Measurements from ENCODE around the gene PIP5K1B. TPM values are rescaled to one million over a fixed set of nuclear protein-coding genes. Genes with fewer than 3 reads are reported as not detected.

Gene PIP5K1B
- total and polyA plus RNA-seq, 10 of the 15 experiments (the other 5 are each of a cell fraction or from before 2014, with no cell fraction given): 6.8 to 16.3 (median 10.6) TPM

DNA sequence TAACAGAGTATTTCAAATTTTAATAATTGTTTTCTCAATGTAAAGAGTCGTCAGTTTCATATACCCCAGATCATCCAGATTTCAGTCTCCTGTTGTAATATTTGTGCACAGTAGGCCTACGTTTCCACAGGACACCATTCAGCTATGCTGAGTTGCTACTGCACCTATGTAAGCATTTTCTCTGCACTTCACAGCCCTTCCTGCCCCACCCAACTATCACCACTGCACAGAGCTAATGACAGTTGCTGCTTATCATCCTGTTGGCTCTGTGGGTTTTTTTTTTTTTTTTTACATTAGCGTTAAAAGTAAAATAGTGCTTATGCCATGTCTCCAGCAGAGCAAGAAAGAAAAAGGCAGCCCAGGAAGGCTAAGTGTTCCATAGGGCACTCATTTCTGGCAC lies 314.8 kb downstream of the PIP5K1B start:
- ATAC-seq (no peak), FAIRE-seq (no peak), DNase-seq (ENCODE audit: low read depth, low spot score) (no peak)
- ChIA-PET SMC1A (ENCODE audit: uncharacterized antibody, unreplicated experiment) (interaction anchor here (1.1 kb wide), 1 partner anchor 55 kb away, joined by 3 read pairs; no protein-coding TSS in a partner anchor), RAD21 (ENCODE audit: unreplicated experiment) (no interaction called here), POLR2A (no interaction called here), CTCF (interaction anchor here (1.2 to 3.0 kb wide), 3 partner anchors 16 to 436 kb away, joined by 4 to 10 read pairs (median 4); partner anchors contain the start of gene FXN)
- no peaks in the 10 kb centered on the region for H3K9me3 ChIP-seq (replicated peaks; ENCODE audit: control insufficient read depth, insufficient read depth, low read length)
- no peak for TF ChIP-seq NR2F1 (conservative IDR thresholded peaks at IDR 0.05)
- TF ChIP-seq ASH2L (IDR thresholded peaks at IDR 0.05; ENCODE audit: borderline replicate concordance, low read depth): no peak
- no peak for TF ChIP-seq FOXM1 (IDR thresholded peaks at IDR 0.05; ENCODE audit: low read depth, low read length)
- H3K4me3 ChIP-seq: no peak overlapping the region
- no peaks in the 10 kb centered on the region for H3K36me3 ChIP-seq (ENCODE audit: control insufficient read depth in 2 of 2, insufficient read depth in 2 of 2, low read length in 1 of 2)
- H3K27ac ChIP-seq (ENCODE audit: control insufficient read depth, insufficient read depth): no peak overlapping the region
- in situ Hi-C loops (cut with MboI): no loop called here
- no TSS peak for BruUV-seq (replicated peaks)
- 0% methylated on average over 3 of the region's 3 CpGs for WGBS (ENCODE audit: insufficient coverage, insufficient replicate concordance, low lambda C conversion rate, missing lambda C conversion rate)
- no peaks in the 10 kb centered on the region for H3K27me3 ChIP-seq (replicated peaks in 1 of 2; ENCODE audit: control insufficient read depth in 2 of 2, insufficient read depth in 2 of 2, low read length in 1 of 2)
- H4K20me1 ChIP-seq (ENCODE audit: control insufficient read depth, insufficient read depth): no peaks in the 10 kb centered on the region
- H3K4me1 ChIP-seq (ENCODE audit: control insufficient read depth, insufficient read depth, low read length): no peaks in the 10 kb centered on the region
- H3K9ac ChIP-seq (ENCODE audit: control insufficient read depth, insufficient read depth, low read length): no peak overlapping the region
- no peak overlapping the region for H3K4me2 ChIP-seq (ENCODE audit: control insufficient read depth, insufficient read depth)
- intact Hi-C loops (cut with micrococcal nuclease; ENCODE audit: unreplicated experiment): no loop called here
- H2AFZ ChIP-seq (ENCODE audit: control insufficient read depth, low read depth, low read length): no peak overlapping the region
- H3K79me2 ChIP-seq (ENCODE audit: control insufficient read depth, insufficient read depth, low read length): no peaks in the 10 kb centered on the region

DNA sequence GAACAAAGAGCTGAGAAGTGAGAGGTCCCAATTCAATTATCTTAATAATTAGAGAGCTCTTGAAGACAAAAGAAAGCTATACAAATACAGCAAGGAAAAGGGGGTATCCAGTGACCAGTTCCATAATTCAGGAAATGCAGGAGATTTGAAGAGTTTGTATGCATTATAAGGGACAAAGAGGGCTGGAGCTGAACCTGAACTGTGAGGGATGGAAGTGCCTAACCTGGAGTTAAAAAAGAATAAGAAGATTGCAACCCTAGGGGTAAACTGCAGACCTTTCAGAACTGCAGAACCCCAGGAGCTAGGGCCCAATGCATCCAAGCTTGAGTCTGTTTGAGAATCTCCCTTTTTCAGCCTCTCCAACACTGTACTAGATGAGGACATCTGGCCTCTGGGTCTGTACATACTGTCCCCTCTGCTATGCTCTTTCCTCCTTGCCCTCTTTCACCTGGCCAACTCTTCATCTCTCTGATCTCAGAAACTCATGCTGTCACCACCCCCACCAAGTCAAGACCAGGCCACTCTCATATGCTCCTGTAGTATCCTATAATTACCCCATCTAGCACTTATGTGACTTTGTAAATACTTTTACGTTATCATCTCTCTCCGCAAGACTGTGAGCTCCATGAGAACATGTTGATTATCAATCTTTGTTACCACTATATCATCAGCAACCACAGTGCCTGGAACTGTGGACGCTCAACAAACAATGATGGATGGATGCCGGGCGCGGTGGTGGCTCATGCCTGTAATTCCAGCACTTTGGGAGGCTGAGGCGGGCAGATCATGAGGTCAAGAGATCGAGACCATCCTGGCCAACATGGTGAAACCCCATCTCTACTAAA lies 315.5 kb downstream of the PIP5K1B start:
- Histone ChIP-seq H3K79me2 (ENCODE audit: control insufficient read depth, insufficient read depth, low read length) (no peaks in the 10 kb centered on the region), H3K4me2 (ENCODE audit: control insufficient read depth, insufficient read depth) (no peak overlapping the region), H3K27me3 (replicated peaks in 1 of 2; ENCODE audit: control insufficient read depth in 2 of 2, insufficient read depth in 2 of 2, low read length in 1 of 2) (no peaks in the 10 kb centered on the region), H3K4me1 (ENCODE audit: control insufficient read depth, insufficient read depth, low read length) (no peaks in the 10 kb centered on the region), H3K4me3 (no peak overlapping the region), H3K9ac (ENCODE audit: control insufficient read depth, insufficient read depth, low read length) (no peak overlapping the region), H4K20me1 (ENCODE audit: control insufficient read depth, insufficient read depth) (no peaks in the 10 kb centered on the region), H3K9me3 (replicated peaks; ENCODE audit: control insufficient read depth, insufficient read depth, low read length) (no peaks in the 10 kb centered on the region), H3K36me3 (ENCODE audit: control insufficient read depth in 2 of 2, insufficient read depth in 2 of 2, low read length in 1 of 2) (no peaks in the 10 kb centered on the region), H3K27ac (ENCODE audit: control insufficient read depth, insufficient read depth) (no peak overlapping the region), H2AFZ (ENCODE audit: control insufficient read depth, low read depth, low read length) (no peak overlapping the region)
- ChIA-PET SMC1A (ENCODE audit: uncharacterized antibody, unreplicated experiment) (interaction anchor here (1.1 kb wide), 1 partner anchor 56 kb away, joined by 3 read pairs; no protein-coding TSS in a partner anchor), POLR2A (no interaction called here), CTCF (interaction anchor here (1.2 to 3.0 kb wide), 3 partner anchors 15 to 437 kb away, joined by 4 to 10 read pairs (median 4); partner anchors contain the start of gene FXN), RAD21 (ENCODE audit: unreplicated experiment) (interaction anchor here (1.2 kb wide), 1 partner anchor 40 kb away, joined by 3 read pairs; no protein-coding TSS in a partner anchor)
- no TSS peak for BruUV-seq (replicated peaks)
- WGBS (ENCODE audit: insufficient coverage, insufficient replicate concordance, low lambda C conversion rate, missing lambda C conversion rate): 75% methylated on average over 8 of the region's 8 CpGs
- FAIRE-seq (no peak), DNase-seq (ENCODE audit: low read depth, low spot score) (no peak), ATAC-seq (no peak)
- intact Hi-C loops (cut with micrococcal nuclease; ENCODE audit: unreplicated experiment) (no loop called here), in situ Hi-C loops (cut with MboI) (no loop called here)
- TF ChIP-seq MTA2 (IDR thresholded peaks at IDR 0.05; ENCODE audit: low read depth) (no peak), CBX3 (IDR thresholded peaks at IDR 0.05; ENCODE audit: borderline replicate concordance, low read depth) (no peak), NBN (IDR thresholded peaks at IDR 0.05) (no peak), NR2F1 (conservative IDR thresholded peaks at IDR 0.05) (no peak), TAF1 (IDR thresholded peaks at IDR 0.05; ENCODE audit: borderline replicate concordance, low read depth, low read length) (no peak), ATF7 (IDR thresholded peaks at IDR 0.05; ENCODE audit: low read depth) (no peak), CHD2 (IDR thresholded peaks at IDR 0.05; ENCODE audit: borderline replicate concordance, low read depth, low read length) (no peak), NFIC (IDR thresholded peaks at IDR 0.05; ENCODE audit: low read depth, low read length) (no peak), ZNF217 (IDR thresholded peaks at IDR 0.05) (no peak), MYB (IDR thresholded peaks at IDR 0.05; ENCODE audit: borderline replicate concordance, low read depth, low read length) (no peak), PML (IDR thresholded peaks at IDR 0.05; ENCODE audit: low read length) (no peak)
- TF ChIP-seq, protein P1, sequence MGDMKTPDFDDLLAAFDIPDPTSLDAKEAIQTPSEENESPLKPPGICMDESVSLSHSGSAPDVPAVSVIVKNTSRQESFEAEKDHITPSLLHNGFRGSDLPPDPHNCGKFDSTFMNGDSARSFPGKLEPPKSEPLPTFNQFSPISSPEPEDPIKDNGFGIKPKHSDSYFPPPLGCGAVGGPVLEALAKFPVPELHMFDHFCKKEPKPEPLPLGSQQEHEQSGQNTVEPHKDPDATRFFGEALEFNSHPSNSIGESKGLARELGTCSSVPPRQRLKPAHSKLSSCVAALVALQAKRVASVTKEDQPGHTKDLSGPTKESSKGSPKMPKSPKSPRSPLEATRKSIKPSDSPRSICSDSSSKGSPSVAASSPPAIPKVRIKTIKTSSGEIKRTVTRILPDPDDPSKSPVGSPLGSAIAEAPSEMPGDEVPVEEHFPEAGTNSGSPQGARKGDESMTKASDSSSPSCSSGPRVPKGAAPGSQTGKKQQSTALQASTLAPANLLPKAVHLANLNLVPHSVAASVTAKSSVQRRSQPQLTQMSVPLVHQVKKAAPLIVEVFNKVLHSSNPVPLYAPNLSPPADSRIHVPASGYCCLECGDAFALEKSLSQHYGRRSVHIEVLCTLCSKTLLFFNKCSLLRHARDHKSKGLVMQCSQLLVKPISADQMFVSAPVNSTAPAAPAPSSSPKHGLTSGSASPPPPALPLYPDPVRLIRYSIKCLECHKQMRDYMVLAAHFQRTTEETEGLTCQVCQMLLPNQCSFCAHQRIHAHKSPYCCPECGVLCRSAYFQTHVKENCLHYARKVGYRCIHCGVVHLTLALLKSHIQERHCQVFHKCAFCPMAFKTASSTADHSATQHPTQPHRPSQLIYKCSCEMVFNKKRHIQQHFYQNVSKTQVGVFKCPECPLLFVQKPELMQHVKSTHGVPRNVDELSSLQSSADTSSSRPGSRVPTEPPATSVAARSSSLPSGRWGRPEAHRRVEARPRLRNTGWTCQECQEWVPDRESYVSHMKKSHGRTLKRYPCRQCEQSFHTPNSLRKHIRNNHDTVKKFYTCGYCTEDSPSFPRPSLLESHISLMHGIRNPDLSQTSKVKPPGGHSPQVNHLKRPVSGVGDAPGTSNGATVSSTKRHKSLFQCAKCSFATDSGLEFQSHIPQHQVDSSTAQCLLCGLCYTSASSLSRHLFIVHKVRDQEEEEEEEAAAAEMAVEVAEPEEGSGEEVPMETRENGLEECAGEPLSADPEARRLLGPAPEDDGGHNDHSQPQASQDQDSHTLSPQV (IDR thresholded peaks at IDR 0.05): no peak
